ENCODE data around the gene IRS2.

IRS2 gene

GRCh38 chr13:109764045-109764444 lies 22.3 kb downstream of the IRS2 start:
- no peak for DNase-seq (ENCODE audit: low read depth)
- no peak overlapping the region for H3K4me3 ChIP-seq (ENCODE audit: low read depth, low read length)

GRCh38 chr13:109762791-109763190 lies 23.6 kb downstream of the IRS2 start:
- no peak overlapping the region for H3K4me3 ChIP-seq (ENCODE audit: low read depth, low read length)
- DNase-seq (ENCODE audit: low read depth) = no peak

- no peak overlapping the region for H3K4me3 ChIP-seq (ENCODE audit: low read depth, low read length)
- no peak for DNase-seq (ENCODE audit: low read depth)
Measured at GRCh38 chr13:109761695-109762094, 24.7 kb downstream of the IRS2 start.

- DNase-seq (ENCODE audit: low read depth) = no peak
Measured at GRCh38 chr13:109760951-109761350, 25.4 kb downstream of the IRS2 start.

GRCh38 chr13:109760402-109760801 lies 26.0 kb downstream of the IRS2 start:
- DNase-seq (ENCODE audit: low read depth) = no peak
- H3K4me3 ChIP-seq (ENCODE audit: low read depth, low read length) = no peak overlapping the region

More at GRCh38 chr13:109760951-109761350, 25.4 kb downstream of the IRS2 start:
- no peak overlapping the region for H3K4me3 ChIP-seq (ENCODE audit: low read depth, low read length)

GRCh38 chr13:109759609-109760008 lies 26.8 kb downstream of the IRS2 start:
- no peak overlapping the region for H3K4me3 ChIP-seq (ENCODE audit: low read depth, low read length)
- DNase-seq (ENCODE audit: low read depth) = no peak

GRCh38 chr13:109758937-109759480 lies 27.4 kb downstream of the IRS2 start:
- no peak overlapping the region for H3K4me3 ChIP-seq (ENCODE audit: low read depth, low read length)
- no peak for DNase-seq (ENCODE audit: low read depth)

- no peak overlapping the region for H3K4me3 ChIP-seq (ENCODE audit: low read depth, low read length)
Measured at GRCh38 chr13:109756778-109757177, 29.6 kb downstream of the IRS2 start.

GRCh38 chr13:109755997-109756396 lies 30.4 kb downstream of the IRS2 start:
- no peak overlapping the region for H3K4me3 ChIP-seq (ENCODE audit: low read depth, low read length)
- no peak for DNase-seq (ENCODE audit: low read depth)

More at GRCh38 chr13:109756778-109757177, 29.6 kb downstream of the IRS2 start:
- DNase-seq (ENCODE audit: low read depth) = no peak

- no peak for DNase-seq (ENCODE audit: low read depth)
- no peak overlapping the region for H3K4me3 ChIP-seq (ENCODE audit: low read depth, low read length)
Measured at GRCh38 chr13:109755551-109755950, 30.8 kb downstream of the IRS2 start.

GRCh38 chr13:109751477-109751876 lies 34.9 kb downstream of the IRS2 start:
- no peak overlapping the region for H3K4me3 ChIP-seq (ENCODE audit: low read depth, low read length)
- DNase-seq (ENCODE audit: low read depth) = no peak

- no peak for DNase-seq (ENCODE audit: low read depth)
- H3K4me3 ChIP-seq (ENCODE audit: low read depth, low read length) = no peak overlapping the region
Measured at GRCh38 chr13:109750221-109750775, 36.1 kb downstream of the IRS2 start.

GRCh38 chr13:109749365-109749764 lies 37.0 kb downstream of the IRS2 start:
- H3K4me3 ChIP-seq (ENCODE audit: low read depth, low read length) = no peak overlapping the region
- DNase-seq (ENCODE audit: low read depth) = no peak

GRCh38 chr13:109748677-109749076 lies 37.7 kb downstream of the IRS2 start:
- H3K4me3 ChIP-seq (ENCODE audit: low read depth, low read length) = no peak overlapping the region

GRCh38 chr13:109747524-109747923 lies 38.9 kb downstream of the IRS2 start:
- no peak overlapping the region for H3K4me3 ChIP-seq (ENCODE audit: low read depth, low read length)
- DNase-seq (ENCODE audit: low read depth) = no peak

More at GRCh38 chr13:109748677-109749076, 37.7 kb downstream of the IRS2 start:
- DNase-seq (ENCODE audit: low read depth) = no peak

- no peak for DNase-seq (ENCODE audit: low read depth)
- no peak overlapping the region for H3K4me3 ChIP-seq (ENCODE audit: low read depth, low read length)
Measured at GRCh38 chr13:109746364-109746763, 40.0 kb downstream of the IRS2 start.

GRCh38 chr13:109745702-109746101 lies 40.7 kb downstream of the IRS2 start:
- H3K4me3 ChIP-seq (ENCODE audit: low read depth, low read length) = no peak overlapping the region
- no peak for DNase-seq (ENCODE audit: low read depth)

GRCh38 chr13:109745060-109745459 lies 41.3 kb downstream of the IRS2 start:
- no peak overlapping the region for H3K4me3 ChIP-seq (ENCODE audit: low read depth, low read length)

GRCh38 chr13:109744512-109745051 lies 41.8 kb downstream of the IRS2 start:
- DNase-seq (ENCODE audit: low read depth) = peak; percentile 77
- H3K4me3 ChIP-seq (ENCODE audit: low read depth, low read length) = no peak overlapping the region

More at GRCh38 chr13:109745060-109745459, 41.3 kb downstream of the IRS2 start:
- no peak for DNase-seq (ENCODE audit: low read depth)

- H3K4me3 ChIP-seq (ENCODE audit: low read depth, low read length) = no peak overlapping the region
- DNase-seq (ENCODE audit: low read depth) = peak; percentile 36
Measured at GRCh38 chr13:109743706-109744453, 42.5 kb downstream of the IRS2 start.

Data from skeletal muscle cell (primary cell).